ENCODE data around the gene NFKBIB.

Gene NFKBIB

GRCh38 chr19:38915329-38916321 lies 15.9 kb downstream of the NFKBIB start:
- H4K20me1 ChIP-seq (ENCODE audit: insufficient read depth, low read length), result no peaks in the 10 kb centered on the region
- H3K4me3 ChIP-seq (ENCODE audit: low read length), result no peak overlapping the region
- no peaks in the 10 kb centered on the region for H3K9me3 ChIP-seq (replicated peaks; ENCODE audit: insufficient read depth, low read length)
- no peaks in the 10 kb centered on the region for H3K27me3 ChIP-seq (replicated peaks; ENCODE audit: insufficient read depth, low read length)
- no peak overlapping the region for H3K4me2 ChIP-seq (ENCODE audit: low read depth, low read length)
- H3K27ac ChIP-seq (ENCODE audit: low read length), result no peak overlapping the region
- H3K36me3 ChIP-seq (replicated peaks; ENCODE audit: insufficient read depth, low read length), result no peaks in the 10 kb centered on the region
- H3K79me2 ChIP-seq (ENCODE audit: low read length), result no peaks in the 10 kb centered on the region
- H3F3A ChIP-seq (ENCODE audit: insufficient read depth, low read length), result no peaks in the 10 kb centered on the region
- H2AFZ ChIP-seq (ENCODE audit: low read length), result no peak overlapping the region
- DNase-seq, result no peak
- TF ChIP-seq EZH2phosphoT487 (IDR thresholded peaks at IDR 0.05; ENCODE audit: low read length), result no peak
- TF ChIP-seq EZH2 (optimal IDR thresholded peaks at IDR 0.05; ENCODE audit: low read depth, low read length), result no peak
- no peak for TF ChIP-seq CTCF (IDR thresholded peaks at IDR 0.05; ENCODE audit: low read length)
- no peaks in the 10 kb centered on the region for H3K9me2 ChIP-seq (replicated peaks; ENCODE audit: insufficient read depth, low read length)
- H3K9ac ChIP-seq (ENCODE audit: low read length), result no peak overlapping the region
- H3K4me1 ChIP-seq (ENCODE audit: low read length), result no peaks in the 10 kb centered on the region

- no peak overlapping the region for H2AFZ ChIP-seq (ENCODE audit: low read length)
- H3K79me2 ChIP-seq (ENCODE audit: low read length), result no peaks in the 10 kb centered on the region
- H3K36me3 ChIP-seq (replicated peaks; ENCODE audit: insufficient read depth, low read length), result no peaks in the 10 kb centered on the region
- no peak overlapping the region for H3K4me3 ChIP-seq (ENCODE audit: low read length)
- no peak overlapping the region for H3K4me2 ChIP-seq (ENCODE audit: low read depth, low read length)
- no peaks in the 10 kb centered on the region for H3K9me2 ChIP-seq (replicated peaks; ENCODE audit: insufficient read depth, low read length)
- no peaks in the 10 kb centered on the region for H3F3A ChIP-seq (ENCODE audit: insufficient read depth, low read length)
- no peaks in the 10 kb centered on the region for H3K9me3 ChIP-seq (replicated peaks; ENCODE audit: insufficient read depth, low read length)
- no peak for TF ChIP-seq CTCF (IDR thresholded peaks at IDR 0.05; ENCODE audit: low read length)
- TF ChIP-seq EZH2phosphoT487 (IDR thresholded peaks at IDR 0.05; ENCODE audit: low read length), result no peak
- no peak for TF ChIP-seq EZH2 (optimal IDR thresholded peaks at IDR 0.05; ENCODE audit: low read depth, low read length)
- no peak for DNase-seq
- H3K27me3 ChIP-seq (replicated peaks; ENCODE audit: insufficient read depth, low read length), result no peaks in the 10 kb centered on the region
- no peak overlapping the region for H3K9ac ChIP-seq (ENCODE audit: low read length)
- no peak overlapping the region for H3K27ac ChIP-seq (ENCODE audit: low read length)
- no peaks in the 10 kb centered on the region for H4K20me1 ChIP-seq (ENCODE audit: insufficient read depth, low read length)
- H3K4me1 ChIP-seq (ENCODE audit: low read length), result no peaks in the 10 kb centered on the region
Observed at GRCh38 chr19:38917516-38917915, 17.7 kb downstream of the NFKBIB start.

- no peak for TF ChIP-seq CTCF (IDR thresholded peaks at IDR 0.05; ENCODE audit: low read length)
- no peak for TF ChIP-seq EZH2phosphoT487 (IDR thresholded peaks at IDR 0.05; ENCODE audit: low read length)
- TF ChIP-seq EZH2 (optimal IDR thresholded peaks at IDR 0.05; ENCODE audit: low read depth, low read length), result no peak
- H2AFZ ChIP-seq (ENCODE audit: low read length), result no peak overlapping the region
- no peak overlapping the region for H3K27ac ChIP-seq (ENCODE audit: low read length)
- H4K20me1 ChIP-seq (ENCODE audit: insufficient read depth, low read length), result no peaks in the 10 kb centered on the region
- no peak overlapping the region for H3K9ac ChIP-seq (ENCODE audit: low read length)
- no peak overlapping the region for H3K4me2 ChIP-seq (ENCODE audit: low read depth, low read length)
- H3K9me3 ChIP-seq (replicated peaks; ENCODE audit: insufficient read depth, low read length), result no peaks in the 10 kb centered on the region
- no peaks in the 10 kb centered on the region for H3K9me2 ChIP-seq (replicated peaks; ENCODE audit: insufficient read depth, low read length)
- DNase-seq, result no peak
- H3K4me1 ChIP-seq (ENCODE audit: low read length), result no peaks in the 10 kb centered on the region
- H3K79me2 ChIP-seq (ENCODE audit: low read length), result no peaks in the 10 kb centered on the region
- H3F3A ChIP-seq (ENCODE audit: insufficient read depth, low read length), result no peaks in the 10 kb centered on the region
- no peaks in the 10 kb centered on the region for H3K36me3 ChIP-seq (replicated peaks; ENCODE audit: insufficient read depth, low read length)
- no peaks in the 10 kb centered on the region for H3K27me3 ChIP-seq (replicated peaks; ENCODE audit: insufficient read depth, low read length)
- H3K4me3 ChIP-seq (ENCODE audit: low read length), result no peak overlapping the region
Observed at GRCh38 chr19:38917921-38918491, 18.2 kb downstream of the NFKBIB start.
